GM13977 (cell line): ENCODE measurements around the gene HNF4A.

Source experiments
- DNase-seq: peaks from one replicate; pipeline ENCODE4 v3.0.0; 2012; ENCODE audit warnings: low spot score
- in situ Hi-C: fragments of 300-500 bp; cut with MboI; formaldehyde crosslinking; loops from one replicate; pipeline ENCODE4 v1.12.0; 2022; ENCODE audit warnings: low sequenced_read_pairs, low pct_unique_long_range_greater_than_20kb, mixed read lengths, inconsistent platforms; ENCODE audit not compliant: unreplicated experiment
- TF ChIP-seq, protein P1 (sequence below): IDR thresholded peaks from 2 replicates; pipeline ENCODE4 v1.5.1; 2012; ENCODE audit warnings: mild to moderate bottlenecking, control low read depth; ENCODE audit not compliant: insufficient read depth; ENCODE audit errors: extremely low read depth, missing control alignments

The HNF4A gene

GRCh38 chr20:44481719-44482416 is 126.4 kb downstream of the HNF4A start:
- TF ChIP-seq, protein P1, sequence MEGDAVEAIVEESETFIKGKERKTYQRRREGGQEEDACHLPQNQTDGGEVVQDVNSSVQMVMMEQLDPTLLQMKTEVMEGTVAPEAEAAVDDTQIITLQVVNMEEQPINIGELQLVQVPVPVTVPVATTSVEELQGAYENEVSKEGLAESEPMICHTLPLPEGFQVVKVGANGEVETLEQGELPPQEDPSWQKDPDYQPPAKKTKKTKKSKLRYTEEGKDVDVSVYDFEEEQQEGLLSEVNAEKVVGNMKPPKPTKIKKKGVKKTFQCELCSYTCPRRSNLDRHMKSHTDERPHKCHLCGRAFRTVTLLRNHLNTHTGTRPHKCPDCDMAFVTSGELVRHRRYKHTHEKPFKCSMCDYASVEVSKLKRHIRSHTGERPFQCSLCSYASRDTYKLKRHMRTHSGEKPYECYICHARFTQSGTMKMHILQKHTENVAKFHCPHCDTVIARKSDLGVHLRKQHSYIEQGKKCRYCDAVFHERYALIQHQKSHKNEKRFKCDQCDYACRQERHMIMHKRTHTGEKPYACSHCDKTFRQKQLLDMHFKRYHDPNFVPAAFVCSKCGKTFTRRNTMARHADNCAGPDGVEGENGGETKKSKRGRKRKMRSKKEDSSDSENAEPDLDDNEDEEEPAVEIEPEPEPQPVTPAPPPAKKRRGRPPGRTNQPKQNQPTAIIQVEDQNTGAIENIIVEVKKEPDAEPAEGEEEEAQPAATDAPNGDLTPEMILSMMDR: no peak
- in situ Hi-C loops: no loop called here
- no peak for DNase-seq

- in situ Hi-C loops: no loop called here
- TF ChIP-seq, protein P1: no peak
- DNase-seq: no peak
Measured at GRCh38 chr20:44483112-44483511, 127.6 kb downstream of the HNF4A start.
